ENCODE results near the gene ZC3H4. TPM values are rescaled to one million over a fixed set of nuclear protein-coding genes. Genes with fewer than 3 reads are reported as not detected.

The ZC3H4 gene
- total and polyA plus RNA-seq, 9 of the 15 experiments (the other 6 are each of a cell fraction or from before 2014, with no cell fraction given) = 2.2 to 75.6 (median 18.3) TPM

GRCh38 chr19:47049307-47049700 is 64.3 kb downstream of the ZC3H4 start:
- Histone ChIP-seq H3K36me3 (ENCODE audit: control insufficient read depth, insufficient read depth, low read length) (peaks cover 13% of the 10 kb centered on the region; the same call in 1 of the 3 replicates), H2AFZ (ENCODE audit: low read depth, low read length) (peak overlapping the region; percentile 56; the same call in 1 of the 2 replicates), H3K4me1 (replicated peaks in 1 of 2; ENCODE audit: control insufficient read depth in 2 of 2, insufficient read depth in 2 of 2, low read length in 2 of 2) (peaks cover 8 to 22% of the 10 kb centered on the region in 2 experiments; a peak in 4 of 5 replicates), H3K27ac (ENCODE audit: extremely low read depth, low read depth, low read length) (0 out of 3 replicates have a peak overlapping the region, but pooled peaks have one; percentile 6), H3K9me1 (ENCODE audit: control insufficient read depth, insufficient read depth, low read length) (no peaks in the 10 kb centered on the region), H3K79me2 (ENCODE audit: control insufficient read depth, insufficient read depth, low read length) (peaks cover 17% of the 10 kb centered on the region), H3K27me3 (ENCODE audit: control insufficient read depth in 2 of 2, insufficient read depth in 2 of 2, low read length in 2 of 2) (no peaks in the 10 kb centered on the region), H3K9me3 (replicated peaks; ENCODE audit: control insufficient read depth, insufficient read depth, low read depth, low read length) (no peaks in the 10 kb centered on the region), H4K20me1 (replicated peaks; ENCODE audit: control insufficient read depth, insufficient read depth, low read length) (no peaks in the 10 kb centered on the region), H3K9ac (ENCODE audit: insufficient read depth in 1 of 2, low read depth in 2 of 2, low read length in 2 of 2) (peak overlapping the region; percentile 38 to 82; a peak in 1 of 4 replicates), H3K4me2 (ENCODE audit: insufficient read depth, low read length) (peak overlapping the region; percentile 49), H3K4me3 (peak overlapping the region; percentile 37)
- BruUV-seq (replicated peaks) = no TSS peak
- in situ Hi-C loops (cut with MboI) (no loop called here), intact Hi-C loops (cut with micrococcal nuclease) (no loop called here)
- FAIRE-seq (peak; percentile 49), DNase-seq (ENCODE audit: extremely low read depth in 1 of 4, low spot score in 3 of 4) (no peak), ATAC-seq (no peak)
- WGBS (ENCODE audit: insufficient coverage, low coverage, missing lambda C conversion rate) = 13% methylated on average over 6 of the region's 9 CpGs
- CTCF ChIA-PET (ENCODE audit: low intra/inter-chr PET ratio) = no interaction called here
- TF ChIP-seq HES1 (IDR thresholded peaks at IDR 0.05; ENCODE audit: low read depth) (no peak), BCLAF1 (IDR thresholded peaks at IDR 0.05; ENCODE audit: borderline replicate concordance in 1 of 2, control insufficient read depth in 1 of 2, low read depth in 2 of 2, low read length in 1 of 2) (no peak), NR1H2 (CRISPR knock-in tag; IDR thresholded peaks at IDR 0.05) (no peak), FOSL1 (tag; conservative IDR thresholded peaks at IDR 0.05) (no peak), KDM1A (IDR thresholded peaks at IDR 0.05) (peak in 1 of 2 experiments; percentile 20; a peak in 1 of 4 replicates), GTF3C2 (IDR thresholded peaks at IDR 0.05; ENCODE audit: borderline replicate concordance, extremely low read depth, insufficient read length) (peak; percentile 11), ETV6 (IDR thresholded peaks at IDR 0.05; ENCODE audit: borderline replicate concordance in 1 of 2, low read depth in 2 of 2, low read length in 1 of 2) (no peak), ETV6 (CRISPR knock-in tag; IDR thresholded peaks at IDR 0.05; ENCODE audit: borderline replicate concordance) (no peak), MTF1 (CRISPR knock-in tag; IDR thresholded peaks at IDR 0.05; ENCODE audit: borderline replicate concordance) (no peak), CBX3 (IDR thresholded peaks at IDR 0.05; ENCODE audit: borderline replicate concordance in 1 of 2, low read length in 2 of 2) (no peak), ADNP (tag; IDR thresholded peaks at IDR 0.05) (0 out of 2 replicates have a peak, but pooled peaks have one; percentile 44), LCOR (CRISPR knock-in tag; IDR thresholded peaks at IDR 0.05) (no peak), RB1 (IDR thresholded peaks at IDR 0.05; ENCODE audit: low read depth) (0 out of 2 replicates have a peak, but pooled peaks have one; percentile 31), ILF3 (IDR thresholded peaks at IDR 0.05; ENCODE audit: borderline replicate concordance) (no peak), ZNF699 (CRISPR knock-in tag; IDR thresholded peaks at IDR 0.05; ENCODE audit: insufficient replicate concordance) (no peak)
- POLR2A ChIA-PET = no interaction called here
